NK-92 (cell line): ENCODE measurements around the gene RIPK3.
"Not testable (repeated sequence)": the region's sequence is repeated elsewhere in the genome, so short reads cannot be mapped to it uniquely, and the experiment has no call there.

Experiments
- DNase-seq: peaks from one replicate; lab custom pipeline; 2025; ENCODE audit not compliant: unreplicated experiment; lab: John Stamatoyannopoulos, UW

The RIPK3 gene

DNA sequence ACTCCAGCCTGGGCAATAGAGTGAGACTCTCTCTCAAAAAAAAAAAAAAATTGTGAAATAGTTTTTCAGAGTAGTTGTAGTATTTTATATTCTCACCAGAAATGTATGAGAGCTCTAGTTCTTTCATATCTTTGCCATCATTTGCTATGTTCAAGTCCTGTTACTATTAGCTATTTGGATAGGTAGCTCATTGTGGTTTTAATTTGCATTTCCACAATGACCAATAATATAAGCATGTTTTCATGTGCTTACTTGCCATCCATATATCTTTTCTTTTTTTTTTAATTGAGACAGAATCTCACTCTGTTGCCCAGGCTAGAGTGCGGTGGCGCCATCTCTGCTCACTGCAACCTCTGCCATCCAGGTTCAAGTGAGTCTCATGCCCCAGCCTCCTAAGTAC is 8.4 kb upstream of the RIPK3 start:
- DNase-seq = no peak

DNA sequence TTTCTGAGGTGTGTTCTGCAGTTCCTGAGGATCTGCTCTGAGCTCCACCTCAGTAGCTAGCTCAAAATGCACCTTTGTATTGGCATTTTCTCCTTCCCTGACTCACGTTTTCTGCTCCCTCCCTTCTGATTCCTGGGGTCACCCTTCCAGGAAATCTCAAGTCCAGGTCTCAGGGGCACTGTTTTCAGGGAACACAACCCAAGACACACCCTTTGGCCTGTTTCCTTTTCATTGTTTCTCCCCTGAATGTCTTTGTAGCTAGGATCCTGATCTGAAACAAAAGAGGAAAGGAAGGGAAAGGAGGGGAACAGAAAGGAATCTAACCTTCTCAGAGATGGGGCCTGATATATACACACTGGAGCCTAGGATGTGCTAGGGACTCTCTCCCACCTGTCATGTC is 7.3 kb upstream of the RIPK3 start:
- DNase-seq = no peak

DNA sequence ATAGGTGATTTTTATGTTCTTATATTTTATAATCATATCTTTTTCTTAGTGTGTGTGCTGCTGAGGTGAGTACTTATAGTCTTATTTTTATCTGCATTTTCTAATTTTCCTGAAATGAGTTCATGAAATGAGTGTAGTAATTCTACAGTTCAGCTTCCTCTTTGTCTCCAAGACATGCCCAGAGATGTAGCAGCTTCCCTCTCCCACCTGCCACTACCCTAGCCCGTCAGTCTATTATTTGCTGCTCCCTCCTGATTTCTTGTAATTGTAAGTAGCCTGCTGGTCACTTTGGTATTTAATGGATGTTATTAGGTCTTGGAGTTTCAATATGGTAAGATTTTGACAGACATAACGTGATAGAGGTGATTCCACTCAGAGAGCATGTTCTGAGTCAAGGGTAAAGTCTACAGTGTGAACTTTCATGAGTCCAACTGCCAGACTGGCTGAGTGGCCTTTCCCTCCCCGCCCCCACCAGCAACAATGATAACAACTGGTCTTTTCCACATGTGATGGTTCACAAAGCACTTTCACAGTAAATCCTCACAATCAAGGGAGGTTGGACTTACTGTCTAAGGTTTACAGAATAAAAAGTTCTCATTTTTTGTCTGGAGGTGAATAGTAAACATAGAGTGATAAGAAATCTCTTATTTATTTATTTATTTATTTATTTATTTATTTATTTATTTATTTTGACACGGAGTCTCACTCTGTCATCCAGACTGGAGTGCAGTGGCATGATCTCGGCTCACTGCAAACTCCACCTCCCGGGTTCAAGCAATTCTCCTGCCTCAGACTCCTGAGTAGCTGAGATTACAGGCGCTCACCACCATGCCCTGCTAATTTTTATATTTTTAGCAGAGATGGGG is 4.2 kb upstream of the RIPK3 start:
- DNase-seq = no peak

DNA sequence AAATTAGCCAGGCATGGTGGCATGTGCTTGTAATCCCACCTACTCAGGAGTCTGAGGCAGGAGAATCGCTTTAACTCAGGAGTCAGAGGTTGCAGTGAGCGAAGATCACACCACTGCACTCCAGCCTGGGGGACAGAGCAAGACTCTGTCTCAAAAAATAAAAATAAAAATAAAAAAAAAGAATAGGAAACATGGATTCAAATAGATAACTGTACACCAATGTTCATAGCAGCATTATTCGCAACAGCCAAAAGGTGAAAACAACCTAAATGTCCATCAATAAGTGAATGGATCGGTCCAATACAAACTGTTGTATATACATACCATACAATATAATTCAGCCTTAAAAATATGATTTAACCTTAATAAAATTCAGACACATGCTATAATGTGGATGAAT is 3.1 kb upstream of the RIPK3 start:
- no peak for DNase-seq

DNA sequence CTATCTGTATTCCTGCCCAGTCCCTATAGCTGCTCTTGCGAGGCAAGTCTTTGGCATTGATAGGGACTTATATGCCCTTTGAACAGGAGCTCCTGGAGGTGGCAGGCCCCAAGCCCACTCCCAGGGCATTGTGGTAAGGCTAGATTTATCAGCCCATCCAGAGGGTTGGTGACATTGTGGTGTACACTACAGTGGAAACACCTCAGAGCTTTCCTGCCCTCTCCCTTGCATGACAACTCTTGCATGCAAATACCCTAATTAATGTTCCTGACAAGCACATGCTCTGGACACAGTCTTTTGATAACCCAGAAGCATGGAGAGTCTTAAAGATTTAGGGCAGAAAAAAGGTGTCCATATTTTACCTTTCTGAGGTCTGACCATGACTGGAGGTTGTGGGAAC is 815 bp upstream of the RIPK3 start:
- DNase-seq = no peak

DNA sequence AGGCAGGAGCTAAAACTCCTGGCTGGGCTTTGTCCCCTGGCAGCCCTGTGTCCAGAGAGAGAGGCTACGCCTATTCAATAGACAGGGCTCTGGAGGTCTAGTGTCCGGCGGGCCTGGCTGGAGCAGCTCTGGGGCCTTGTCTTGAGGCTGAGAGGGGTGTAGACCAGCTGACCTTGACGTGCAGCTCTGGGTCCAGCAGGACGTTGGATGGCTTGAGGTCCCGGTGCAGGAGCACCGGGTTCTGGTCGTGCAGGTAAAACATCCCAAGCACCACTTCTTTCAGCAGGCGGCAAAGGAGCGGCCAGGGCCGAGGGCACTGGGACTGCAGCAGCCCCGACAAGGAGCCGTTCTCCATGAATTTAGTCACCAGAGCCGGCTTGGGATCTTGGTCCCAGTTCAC is 948 bp downstream of the RIPK3 start:
- no peak for DNase-seq

DNA sequence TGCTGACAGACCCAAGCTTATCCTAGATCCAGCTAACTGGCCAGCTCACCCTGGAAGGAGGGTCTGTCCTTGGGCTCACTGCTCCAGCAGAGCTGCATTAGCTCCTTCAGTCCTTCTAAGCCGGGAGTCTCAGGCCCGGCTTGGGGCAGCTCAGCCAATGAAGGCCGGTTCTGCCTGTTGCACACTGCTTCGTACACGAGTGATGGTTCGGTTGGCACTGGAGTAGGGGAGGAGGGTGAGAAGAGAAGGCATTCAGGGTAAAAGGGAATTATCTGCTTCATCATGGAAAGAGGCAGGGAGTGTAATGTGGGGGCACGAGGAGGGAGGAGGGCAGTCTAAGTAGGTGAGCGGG is 2.0 kb downstream of the RIPK3 start:
- no peak for DNase-seq

DNA sequence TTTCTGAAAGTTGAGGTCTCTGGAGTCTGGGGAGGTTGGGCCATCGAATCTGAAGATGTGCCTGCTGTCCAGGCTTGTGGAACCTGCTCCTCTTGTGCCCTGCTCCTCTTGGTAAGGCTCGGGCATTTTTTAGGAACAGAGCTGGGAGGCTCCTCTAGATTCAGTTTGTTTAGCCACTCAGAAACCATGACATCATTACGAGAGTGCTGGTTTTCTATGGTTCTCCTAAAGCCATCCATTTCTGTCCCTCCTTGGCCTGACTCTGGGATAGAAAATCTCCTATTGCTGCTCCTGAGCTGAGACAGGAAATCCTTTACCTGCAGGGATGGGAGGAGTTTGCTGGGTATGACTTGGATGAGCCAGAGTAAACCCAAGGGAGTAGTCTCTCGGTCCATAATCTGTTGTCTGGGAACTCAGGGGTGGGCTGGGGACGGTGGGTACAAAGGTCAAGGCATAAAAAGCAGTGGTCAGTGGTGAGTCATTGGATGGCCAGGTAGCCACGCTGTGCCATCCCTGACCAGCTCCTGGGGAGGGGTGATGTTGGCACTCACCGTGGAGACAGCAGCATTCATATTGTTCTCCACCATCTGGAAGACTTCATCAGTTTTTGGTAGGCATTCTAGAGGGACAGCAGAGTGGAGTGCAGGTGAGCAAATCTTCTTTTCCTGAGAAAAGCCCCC is 2.5 kb downstream of the RIPK3 start:
- no peak for DNase-seq

DNA sequence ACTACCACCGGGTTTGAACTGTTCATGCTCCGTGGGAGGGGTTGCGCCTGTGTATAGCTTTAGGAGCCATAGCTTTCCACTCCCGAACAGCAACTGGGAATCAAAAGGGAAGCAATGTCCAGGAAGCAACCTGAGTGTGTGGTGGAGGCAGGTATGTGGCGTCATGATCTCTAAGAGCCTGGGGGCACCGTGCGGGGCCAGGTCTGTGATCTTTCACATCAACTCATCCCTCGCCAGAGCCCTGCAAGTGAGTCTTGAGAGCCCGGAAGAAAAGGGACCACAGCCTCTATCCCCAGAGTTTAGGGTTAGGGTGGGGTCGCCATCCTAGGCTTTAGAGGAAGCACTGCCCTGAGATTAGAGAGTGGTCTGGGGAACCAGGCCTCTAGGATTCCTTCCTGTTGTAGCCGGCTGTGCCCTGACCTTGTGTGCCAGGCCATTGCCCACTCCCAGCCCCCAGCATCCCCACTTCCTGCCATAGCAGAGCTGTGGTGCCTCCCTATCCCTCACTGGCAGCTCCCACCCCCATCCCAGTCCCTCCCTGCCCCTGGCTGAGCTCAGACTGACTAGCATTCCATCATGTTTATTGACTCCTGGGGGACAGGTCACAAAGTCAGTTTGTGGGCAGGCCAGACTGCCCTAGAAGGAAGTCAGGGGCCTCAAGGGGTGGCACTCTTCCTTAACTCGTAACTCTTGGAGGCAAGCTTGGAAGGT is 4.2 kb downstream of the RIPK3 start:
- no peak for DNase-seq

DNA sequence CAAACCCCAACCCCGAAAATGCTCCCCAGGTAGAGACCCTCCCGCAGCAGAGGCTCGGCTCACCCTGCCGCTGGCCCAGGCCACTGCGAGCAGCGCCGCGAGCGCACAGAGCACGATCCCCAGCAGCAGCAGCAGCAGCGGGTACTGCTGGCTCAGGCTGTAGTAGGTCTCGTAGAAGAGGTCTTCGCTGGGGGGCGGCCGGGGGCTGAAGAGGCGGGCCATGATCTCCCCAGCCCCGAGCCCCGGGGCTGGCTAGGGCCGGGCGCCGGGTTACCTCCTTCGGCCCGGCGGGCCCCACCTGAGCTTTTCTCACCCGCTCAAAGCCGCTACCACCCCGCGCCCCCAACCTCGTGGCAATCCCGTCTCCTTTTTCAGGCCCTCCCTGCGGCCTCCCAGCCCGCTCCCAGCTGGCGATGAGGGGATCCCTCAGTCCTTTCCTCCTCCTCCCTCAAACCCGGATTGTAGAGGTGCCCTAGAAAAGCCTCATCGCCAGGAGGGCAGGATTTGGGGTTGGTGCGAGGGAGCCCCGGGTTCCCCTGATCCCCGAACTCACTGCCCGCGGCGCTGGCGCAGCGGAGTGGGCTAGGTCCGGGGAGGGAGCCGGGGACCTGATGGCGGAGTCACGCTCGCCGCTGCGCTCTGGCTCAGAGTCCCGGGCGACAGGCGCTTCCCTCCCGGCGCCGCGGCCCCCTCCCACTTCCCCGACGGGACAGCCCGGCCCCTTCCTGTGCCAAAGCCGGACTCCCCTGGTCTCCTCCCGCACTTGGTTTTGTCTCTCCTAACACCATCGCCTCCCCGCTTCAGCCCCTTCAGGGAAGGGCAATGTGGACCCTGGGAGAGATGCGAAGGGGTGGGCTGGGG is 5.1 kb downstream of the RIPK3 start, which contains the start of gene ADCY4:
Gene ADCY4 (minus strand): TSS at position 641 of the 861 bp plus-strand sequence. CDS start 419 bp downstream, at position 222.
- DNase-seq = no peak

DNA sequence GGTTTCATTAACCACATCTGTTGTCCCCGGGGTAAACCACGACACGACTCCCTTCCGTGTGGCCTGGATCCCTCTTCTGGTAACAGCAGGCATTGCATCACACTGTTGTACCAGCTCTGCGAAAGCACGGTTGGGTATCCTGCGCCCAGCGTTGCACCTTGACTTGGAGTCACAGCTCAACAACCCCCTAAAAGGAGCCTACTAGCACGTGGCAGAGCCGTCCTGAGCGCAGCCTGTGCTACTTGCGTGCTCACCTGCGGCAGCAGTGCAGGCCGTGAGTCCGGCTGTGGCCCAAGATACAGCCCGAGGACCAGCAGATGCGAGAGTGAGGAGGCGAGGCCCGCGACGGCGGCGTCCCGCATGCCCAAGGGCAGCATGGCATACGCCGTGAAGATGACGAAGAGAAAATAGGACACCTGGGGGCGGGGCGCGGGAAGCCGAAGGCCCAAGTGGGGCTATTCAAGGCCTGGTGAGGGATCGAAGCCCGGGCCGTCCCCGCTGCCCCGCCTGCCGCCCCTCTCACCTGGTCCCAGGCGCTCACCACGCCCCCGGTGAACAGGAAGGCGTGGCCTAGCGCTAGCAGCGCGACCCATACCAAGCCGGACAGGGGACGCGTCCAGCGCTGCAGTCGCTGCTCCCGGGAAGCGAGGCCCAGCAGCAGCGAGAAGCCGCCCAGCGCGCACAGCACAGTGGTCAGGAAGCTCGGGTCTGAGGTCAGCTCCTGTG is 7.4 kb downstream of the RIPK3 start:
- peak; percentile 35 for DNase-seq

DNA sequence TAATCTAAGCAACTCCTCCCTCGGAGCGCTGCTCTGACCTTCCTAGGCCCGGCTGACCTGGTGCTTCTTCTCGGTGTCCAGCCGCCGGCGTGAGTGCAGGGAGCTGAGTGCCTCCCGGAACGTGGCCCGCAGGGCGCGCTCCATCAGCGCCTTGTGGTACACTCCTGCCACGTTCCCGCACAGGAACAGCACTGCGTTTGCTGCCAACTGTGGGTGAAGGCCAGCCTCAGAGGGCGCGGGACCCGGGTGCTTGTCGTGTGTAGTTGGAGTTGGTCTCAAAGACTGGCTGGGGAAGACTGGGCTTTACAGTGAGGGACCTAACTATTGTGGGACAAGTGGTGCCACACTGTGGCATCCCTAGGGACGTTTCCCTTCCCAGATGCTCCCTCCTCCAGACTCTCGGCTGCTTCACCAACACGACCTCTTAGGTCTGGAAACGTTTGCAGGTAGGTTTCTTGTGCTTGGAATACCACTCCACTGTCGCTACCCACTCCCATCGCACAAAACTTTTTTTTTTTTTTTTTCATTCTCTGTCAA is 8.0 kb downstream of the RIPK3 start:
- no peak for DNase-seq

DNA sequence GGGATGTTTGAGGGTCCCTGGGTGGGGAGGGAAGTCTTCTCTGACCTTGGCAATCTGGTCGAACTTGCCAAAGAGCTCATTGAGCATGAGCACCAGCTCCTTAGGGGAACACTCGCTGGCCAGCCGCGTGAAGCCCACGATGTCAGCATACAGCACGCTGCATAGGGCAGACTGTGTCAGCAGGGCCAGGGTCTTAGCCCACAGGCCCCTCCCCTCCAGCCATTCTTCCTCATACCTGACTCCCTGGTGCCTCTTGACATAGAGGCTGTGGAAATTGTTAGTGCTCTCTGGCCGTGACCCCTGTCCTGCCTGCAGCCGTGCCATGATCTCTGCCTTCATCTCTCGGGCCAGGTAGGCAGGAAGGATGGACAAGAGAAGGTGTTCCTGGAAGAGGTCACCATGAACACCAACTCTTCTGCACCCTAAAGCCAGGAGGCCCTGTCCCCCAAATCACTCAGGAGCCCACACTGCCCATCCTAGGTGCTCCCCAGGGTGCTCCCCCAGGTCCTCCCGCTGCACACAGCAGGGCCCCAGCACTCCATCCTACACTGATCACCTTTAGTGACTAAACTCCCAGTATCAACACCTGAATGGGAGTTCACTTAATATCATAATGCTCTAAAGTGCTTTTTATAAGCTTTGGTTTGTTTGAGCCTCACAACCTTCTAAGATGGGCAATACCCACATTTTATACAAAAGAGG is 8.7 kb downstream of the RIPK3 start:
- no peak for DNase-seq

DNA sequence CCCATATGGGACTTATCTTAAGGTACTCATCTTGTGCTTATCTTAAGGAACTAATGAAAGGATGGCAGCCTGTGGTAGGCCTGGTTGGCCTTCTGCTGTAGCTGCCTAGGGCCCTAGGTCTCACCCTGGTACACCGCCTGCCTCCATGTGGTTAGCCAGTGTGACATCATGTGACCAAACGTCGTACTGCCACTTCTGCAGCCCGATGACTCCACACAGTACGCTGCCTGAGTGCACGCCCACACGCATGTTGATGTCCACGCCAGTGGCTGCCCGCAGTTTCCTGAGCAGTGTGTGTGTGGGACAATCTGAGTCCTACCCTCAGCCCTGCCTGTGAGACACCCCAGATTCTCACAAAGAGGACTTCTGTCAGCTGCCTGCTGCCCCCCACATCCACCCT is 10.1 kb downstream of the RIPK3 start:
- DNase-seq = no peak

DNA sequence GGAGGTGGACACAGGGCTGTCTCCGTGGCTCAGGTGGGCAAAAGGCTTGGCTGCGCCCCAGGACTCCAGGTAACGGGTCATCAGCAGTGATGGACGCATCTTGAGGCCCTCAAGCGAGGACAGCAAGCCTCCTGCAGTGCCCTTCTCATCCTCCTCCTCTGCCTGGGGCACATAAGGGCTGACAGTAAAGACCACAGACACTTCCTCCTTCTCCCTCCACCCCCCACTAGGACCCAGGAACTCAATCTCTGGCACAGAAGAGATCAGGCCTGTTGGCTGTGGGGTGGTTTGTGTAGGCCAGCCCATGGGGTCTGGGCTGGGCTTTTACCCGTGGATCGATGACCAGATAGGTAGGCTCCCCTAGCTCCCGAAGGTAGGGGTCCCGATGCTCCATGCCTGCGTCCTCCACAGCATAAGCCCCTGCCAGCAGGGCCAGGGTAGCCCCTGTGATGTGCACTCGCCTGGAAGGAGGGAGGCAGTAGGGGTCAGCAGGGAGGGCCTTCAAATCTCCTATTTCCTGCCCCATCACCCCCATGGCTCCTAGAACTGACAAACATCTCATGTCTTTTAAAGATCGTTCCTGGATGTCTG is 10.6 kb downstream of the RIPK3 start:
- no peak for DNase-seq

DNA sequence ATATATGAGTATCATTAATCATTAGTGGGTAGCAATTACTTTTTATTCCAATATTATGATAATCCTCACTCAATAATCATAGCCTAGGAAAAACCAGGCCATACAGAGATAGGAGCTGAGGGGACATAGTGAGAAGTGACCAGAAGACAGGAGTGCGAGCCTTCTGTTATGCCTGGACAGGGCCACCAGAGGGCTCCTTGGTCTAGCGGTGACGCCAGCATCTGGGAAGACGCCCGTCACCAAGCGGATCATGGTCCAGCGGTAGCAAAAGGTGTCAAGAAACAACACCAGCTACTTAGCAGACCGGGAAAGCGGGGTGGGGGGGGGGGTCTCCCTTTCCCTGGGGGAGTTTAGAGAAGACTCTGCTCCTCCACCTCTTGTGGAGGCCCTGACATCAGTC is 11.9 kb downstream of the RIPK3 start:
- DNase-seq = not testable (repeated sequence)

DNA sequence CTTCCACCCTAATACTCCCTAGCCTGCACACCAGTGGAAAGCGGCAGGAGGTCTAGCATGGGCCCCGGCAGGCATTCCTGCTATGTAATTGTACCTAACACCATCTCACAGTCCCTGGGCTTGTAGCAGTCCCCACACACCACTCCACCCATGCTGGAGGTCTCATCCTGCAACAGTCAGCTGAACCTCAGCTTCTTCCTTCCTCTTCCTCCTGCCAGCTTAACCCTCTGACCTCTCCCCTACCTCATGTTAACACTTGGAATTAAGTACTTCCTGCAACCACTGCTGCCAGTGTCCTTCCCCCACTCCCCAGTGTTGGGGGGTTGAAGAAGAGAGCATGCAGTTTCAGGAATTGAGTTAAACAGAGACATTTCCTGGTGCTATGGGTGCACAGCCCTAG is 12.5 kb downstream of the RIPK3 start:
- DNase-seq = no peak

DNA sequence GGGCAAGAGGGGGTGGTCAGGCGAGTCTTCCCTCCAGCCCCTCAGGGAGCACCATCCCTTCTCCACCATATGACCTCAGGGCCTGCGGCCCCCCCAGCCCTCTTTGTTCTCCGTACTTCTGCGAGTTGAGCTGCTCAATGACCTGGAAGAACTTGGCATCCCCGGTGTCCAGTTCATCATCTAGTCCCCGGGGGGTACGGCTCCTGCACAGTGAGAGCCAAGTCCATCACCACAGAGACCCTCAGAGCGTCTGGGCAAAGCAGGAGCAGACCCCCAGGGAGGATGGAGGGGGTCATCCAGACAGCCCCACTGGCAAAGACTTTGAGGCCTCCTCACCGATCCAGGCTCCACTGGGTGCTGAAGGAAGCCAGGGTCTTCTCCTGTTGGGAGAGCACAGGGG is 13.8 kb downstream of the RIPK3 start:
- no peak for DNase-seq

DNA sequence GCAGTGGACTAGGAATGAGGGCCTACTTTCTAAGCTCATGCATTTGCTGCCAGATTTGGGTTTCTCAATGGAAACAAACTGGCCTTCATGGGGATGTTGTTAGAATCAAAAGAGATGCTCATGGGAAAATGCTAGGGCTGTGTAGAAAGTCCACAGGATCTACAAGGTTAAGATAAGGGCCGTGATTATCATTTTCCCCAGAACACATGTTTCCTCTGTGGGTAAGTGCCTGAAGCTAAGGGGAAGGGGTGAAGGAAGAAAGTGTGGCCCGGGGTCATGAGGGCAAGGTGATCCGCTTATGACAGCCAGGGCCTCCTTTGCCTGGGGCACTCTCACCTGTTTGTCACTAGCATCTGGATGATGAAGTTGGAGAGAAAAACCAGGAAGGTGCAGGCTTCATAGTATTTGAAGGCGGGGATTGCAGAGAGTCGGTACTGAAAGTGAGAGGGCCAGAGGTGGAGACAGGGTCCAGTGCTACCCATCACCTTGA is 14.7 kb downstream of the RIPK3 start:
- no peak for DNase-seq
